ENCODE measurements around the gene MYO18B.

DNA sequence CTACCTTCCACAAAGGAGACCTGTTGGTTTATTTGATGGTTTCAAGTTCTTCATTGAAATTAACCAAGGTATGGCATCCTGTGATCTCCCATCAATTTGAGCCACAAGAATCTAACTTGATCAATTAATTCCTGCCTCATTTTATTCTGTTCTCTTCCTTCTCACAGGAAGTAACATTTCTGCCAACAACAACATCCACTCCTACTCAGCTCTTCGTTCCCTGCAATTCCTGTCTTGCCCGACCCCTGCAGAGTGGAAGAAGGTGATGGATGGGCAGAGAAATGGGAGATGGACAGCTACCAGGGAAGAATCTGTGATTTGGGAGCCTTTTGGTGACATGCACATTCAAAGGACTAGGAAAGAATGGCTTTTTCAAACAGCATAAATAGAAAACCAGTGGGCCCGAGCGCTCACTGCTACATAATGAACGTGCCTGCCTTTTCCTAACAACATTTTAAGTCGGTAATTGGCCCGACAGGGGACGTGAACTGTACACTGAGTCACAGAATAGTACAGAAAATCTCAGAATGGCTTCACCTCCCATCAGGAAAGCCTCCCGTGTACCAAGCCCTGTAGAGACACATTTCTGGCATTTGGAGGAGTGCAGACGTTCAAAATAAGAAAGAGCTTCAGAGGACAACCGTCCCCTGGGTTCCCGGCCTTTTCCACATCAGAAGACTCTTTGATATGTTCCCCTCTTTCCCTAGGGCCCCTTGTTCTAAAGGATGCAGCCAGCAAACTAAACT lies 314.6 kb downstream of the MYO18B start:
- TF ChIP-seq, protein P1, sequence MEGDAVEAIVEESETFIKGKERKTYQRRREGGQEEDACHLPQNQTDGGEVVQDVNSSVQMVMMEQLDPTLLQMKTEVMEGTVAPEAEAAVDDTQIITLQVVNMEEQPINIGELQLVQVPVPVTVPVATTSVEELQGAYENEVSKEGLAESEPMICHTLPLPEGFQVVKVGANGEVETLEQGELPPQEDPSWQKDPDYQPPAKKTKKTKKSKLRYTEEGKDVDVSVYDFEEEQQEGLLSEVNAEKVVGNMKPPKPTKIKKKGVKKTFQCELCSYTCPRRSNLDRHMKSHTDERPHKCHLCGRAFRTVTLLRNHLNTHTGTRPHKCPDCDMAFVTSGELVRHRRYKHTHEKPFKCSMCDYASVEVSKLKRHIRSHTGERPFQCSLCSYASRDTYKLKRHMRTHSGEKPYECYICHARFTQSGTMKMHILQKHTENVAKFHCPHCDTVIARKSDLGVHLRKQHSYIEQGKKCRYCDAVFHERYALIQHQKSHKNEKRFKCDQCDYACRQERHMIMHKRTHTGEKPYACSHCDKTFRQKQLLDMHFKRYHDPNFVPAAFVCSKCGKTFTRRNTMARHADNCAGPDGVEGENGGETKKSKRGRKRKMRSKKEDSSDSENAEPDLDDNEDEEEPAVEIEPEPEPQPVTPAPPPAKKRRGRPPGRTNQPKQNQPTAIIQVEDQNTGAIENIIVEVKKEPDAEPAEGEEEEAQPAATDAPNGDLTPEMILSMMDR (IDR thresholded peaks at IDR 0.05 in 2 of 3, conservative IDR thresholded peaks at IDR 0.05 in 1 of 3; ENCODE audit: borderline replicate concordance in 1 of 3, insufficient read depth in 1 of 3, low read depth in 2 of 3, low read length in 2 of 3): no peak
- TF ChIP-seq CEBPB (IDR thresholded peaks at IDR 0.05; ENCODE audit: low read depth) (no peak), POLR2A (IDR thresholded peaks at IDR 0.05; ENCODE audit: borderline replicate concordance, extremely low read depth, insufficient read depth, insufficient read length) (no peak), POLR2AphosphoS5 (IDR thresholded peaks at IDR 0.05; ENCODE audit: low read depth, low read length) (no peak), YY1 (IDR thresholded peaks at IDR 0.05; ENCODE audit: extremely low read depth, insufficient replicate concordance, low read depth, low read length) (no peak)
- TF ChIP-seq, protein P2, sequence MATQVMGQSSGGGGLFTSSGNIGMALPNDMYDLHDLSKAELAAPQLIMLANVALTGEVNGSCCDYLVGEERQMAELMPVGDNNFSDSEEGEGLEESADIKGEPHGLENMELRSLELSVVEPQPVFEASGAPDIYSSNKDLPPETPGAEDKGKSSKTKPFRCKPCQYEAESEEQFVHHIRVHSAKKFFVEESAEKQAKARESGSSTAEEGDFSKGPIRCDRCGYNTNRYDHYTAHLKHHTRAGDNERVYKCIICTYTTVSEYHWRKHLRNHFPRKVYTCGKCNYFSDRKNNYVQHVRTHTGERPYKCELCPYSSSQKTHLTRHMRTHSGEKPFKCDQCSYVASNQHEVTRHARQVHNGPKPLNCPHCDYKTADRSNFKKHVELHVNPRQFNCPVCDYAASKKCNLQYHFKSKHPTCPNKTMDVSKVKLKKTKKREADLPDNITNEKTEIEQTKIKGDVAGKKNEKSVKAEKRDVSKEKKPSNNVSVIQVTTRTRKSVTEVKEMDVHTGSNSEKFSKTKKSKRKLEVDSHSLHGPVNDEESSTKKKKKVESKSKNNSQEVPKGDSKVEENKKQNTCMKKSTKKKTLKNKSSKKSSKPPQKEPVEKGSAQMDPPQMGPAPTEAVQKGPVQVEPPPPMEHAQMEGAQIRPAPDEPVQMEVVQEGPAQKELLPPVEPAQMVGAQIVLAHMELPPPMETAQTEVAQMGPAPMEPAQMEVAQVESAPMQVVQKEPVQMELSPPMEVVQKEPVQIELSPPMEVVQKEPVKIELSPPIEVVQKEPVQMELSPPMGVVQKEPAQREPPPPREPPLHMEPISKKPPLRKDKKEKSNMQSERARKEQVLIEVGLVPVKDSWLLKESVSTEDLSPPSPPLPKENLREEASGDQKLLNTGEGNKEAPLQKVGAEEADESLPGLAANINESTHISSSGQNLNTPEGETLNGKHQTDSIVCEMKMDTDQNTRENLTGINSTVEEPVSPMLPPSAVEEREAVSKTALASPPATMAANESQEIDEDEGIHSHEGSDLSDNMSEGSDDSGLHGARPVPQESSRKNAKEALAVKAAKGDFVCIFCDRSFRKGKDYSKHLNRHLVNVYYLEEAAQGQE (IDR thresholded peaks at IDR 0.05; ENCODE audit: low read depth): no peak
